ENCODE data around the gene ETNK2. TPM values are rescaled to one million over a fixed set of nuclear protein-coding genes. Genes with fewer than 3 reads are reported as not detected.

Gene ETNK2, protein sequence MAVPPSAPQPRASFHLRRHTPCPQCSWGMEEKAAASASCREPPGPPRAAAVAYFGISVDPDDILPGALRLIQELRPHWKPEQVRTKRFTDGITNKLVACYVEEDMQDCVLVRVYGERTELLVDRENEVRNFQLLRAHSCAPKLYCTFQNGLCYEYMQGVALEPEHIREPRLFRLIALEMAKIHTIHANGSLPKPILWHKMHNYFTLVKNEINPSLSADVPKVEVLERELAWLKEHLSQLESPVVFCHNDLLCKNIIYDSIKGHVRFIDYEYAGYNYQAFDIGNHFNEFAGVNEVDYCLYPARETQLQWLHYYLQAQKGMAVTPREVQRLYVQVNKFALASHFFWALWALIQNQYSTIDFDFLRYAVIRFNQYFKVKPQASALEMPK
- total RNA-seq (10 to 100 TPM in 1 of 4 donors, 1 to 10 TPM in 3; 3.8 to 10.5 (median 8.3) TPM), polyA plus RNA-seq (1 to 10 TPM in 2 of 3 donors, under 1 TPM in 1; 0.46 to 6.6 (median 3.0) TPM)

DNA sequence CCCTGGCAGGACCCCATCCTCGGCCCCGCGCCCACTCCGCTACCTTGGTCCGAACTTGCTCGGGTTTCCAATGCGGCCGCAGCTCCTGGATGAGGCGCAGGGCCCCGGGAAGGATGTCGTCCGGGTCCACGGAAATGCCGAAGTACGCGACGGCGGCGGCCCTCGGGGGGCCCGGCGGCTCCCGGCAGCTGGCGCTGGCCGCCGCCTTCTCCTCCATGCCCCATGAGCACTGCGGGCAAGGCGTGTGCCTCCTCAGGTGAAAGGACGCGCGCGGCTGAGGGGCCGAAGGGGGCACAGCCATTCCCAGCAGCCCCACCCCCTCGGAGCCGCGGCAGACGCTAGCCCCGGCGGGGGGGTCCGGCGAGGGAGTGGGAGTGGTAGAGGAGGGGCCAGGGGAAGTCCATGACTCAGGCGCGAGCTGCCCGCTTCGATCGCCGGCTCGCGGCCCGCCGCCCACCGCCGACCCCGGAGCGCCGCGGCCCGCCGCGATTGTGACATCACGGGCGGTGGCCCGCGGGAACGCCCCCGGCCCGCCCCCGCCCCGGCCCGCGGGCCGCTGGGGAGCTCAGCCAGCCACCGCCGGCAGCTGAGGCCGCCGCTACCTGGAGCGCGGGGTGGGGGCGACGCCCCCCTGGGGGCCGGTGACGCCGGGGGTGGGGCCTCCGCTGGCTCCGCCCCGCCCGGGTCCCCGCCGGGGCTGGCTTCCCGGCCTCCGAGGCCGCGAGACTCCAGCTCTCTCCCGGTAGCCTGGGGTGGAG is at the start of gene ETNK2:
ETNK2 (minus strand) TSS at position 493 of the 758 bp plus-strand sequence; CDS start at position 301, 192 bp downstream.
- peak; percentile 84 for DNase-seq
- Histone ChIP-seq H3K27ac (peak within 1 kb of the TSS; percentile 66 to 77 (median 72)), H3K4me3 (peak within 1 kb of the TSS; percentile 58 to 86 (median 72)), H3K27me3 (peaks cover 0 to 4% (median 0%) of the 10 kb centered on the region in 3 donors), H3K4me1 (peaks cover 0 to 24% (median 20%) of the 10 kb centered on the region in 4 donors), H3K9me3 (no peaks in the 10 kb centered on the region), H3K36me3 (no peaks in the 10 kb centered on the region)
- intact Hi-C loops (cut with DNase I) = no loop called here
- TF ChIP-seq POLR2AphosphoS5 (IDR thresholded peaks at IDR 0.05) = peak in 1 of 4 donors; percentile 6
- TF ChIP-seq POLR2A (IDR thresholded peaks at IDR 0.05) = no peak
- WGBS, 2 donors = 1% methylated on average over 94 of the region's 94 CpGs

DNA sequence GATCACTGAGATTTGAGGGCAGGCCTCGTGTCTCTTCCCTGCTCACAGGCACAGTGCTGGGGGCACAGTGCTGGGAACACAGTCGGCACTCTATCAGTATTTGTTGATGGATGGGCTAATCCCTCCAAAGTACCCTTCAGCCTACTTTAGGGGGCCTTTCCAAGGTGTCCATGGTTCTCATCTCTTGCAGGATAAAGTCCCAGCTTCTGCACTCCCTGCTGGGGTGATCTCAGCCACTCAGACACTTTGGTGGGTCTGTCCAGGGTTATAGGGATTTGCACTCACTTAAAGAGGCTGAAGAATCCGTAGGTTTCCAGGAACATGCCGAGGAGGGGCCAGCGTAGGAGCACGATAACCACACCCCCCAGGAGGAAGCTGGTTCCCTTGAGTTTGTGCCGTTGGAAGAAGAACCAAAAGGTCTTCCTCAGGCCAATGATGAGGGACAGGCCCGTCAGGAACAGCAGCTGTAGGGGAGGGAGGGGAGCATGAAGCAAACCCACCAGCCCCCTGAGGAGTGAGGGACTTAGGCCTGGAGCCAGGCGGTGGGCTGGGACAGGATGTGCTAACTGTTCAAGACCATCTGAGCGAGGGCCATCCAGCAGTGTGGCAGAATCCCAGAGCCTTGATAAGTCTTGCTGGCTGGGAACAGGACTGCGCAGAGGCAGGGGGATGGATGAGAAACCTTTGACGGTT is 49.6 kb upstream of the ETNK2 start:
- TF ChIP-seq, protein P1, sequence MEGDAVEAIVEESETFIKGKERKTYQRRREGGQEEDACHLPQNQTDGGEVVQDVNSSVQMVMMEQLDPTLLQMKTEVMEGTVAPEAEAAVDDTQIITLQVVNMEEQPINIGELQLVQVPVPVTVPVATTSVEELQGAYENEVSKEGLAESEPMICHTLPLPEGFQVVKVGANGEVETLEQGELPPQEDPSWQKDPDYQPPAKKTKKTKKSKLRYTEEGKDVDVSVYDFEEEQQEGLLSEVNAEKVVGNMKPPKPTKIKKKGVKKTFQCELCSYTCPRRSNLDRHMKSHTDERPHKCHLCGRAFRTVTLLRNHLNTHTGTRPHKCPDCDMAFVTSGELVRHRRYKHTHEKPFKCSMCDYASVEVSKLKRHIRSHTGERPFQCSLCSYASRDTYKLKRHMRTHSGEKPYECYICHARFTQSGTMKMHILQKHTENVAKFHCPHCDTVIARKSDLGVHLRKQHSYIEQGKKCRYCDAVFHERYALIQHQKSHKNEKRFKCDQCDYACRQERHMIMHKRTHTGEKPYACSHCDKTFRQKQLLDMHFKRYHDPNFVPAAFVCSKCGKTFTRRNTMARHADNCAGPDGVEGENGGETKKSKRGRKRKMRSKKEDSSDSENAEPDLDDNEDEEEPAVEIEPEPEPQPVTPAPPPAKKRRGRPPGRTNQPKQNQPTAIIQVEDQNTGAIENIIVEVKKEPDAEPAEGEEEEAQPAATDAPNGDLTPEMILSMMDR (IDR thresholded peaks at IDR 0.05) = no peak
- TF ChIP-seq POLR2AphosphoS5 (IDR thresholded peaks at IDR 0.05) (no peak), POLR2A (IDR thresholded peaks at IDR 0.05) (no peak), EP300 (IDR thresholded peaks at IDR 0.05) (no peak)
- Histone ChIP-seq H3K4me1 (no peaks in the 10 kb centered on the region), H3K27ac (no peak overlapping the region), H3K27me3 (peaks cover 0 to 60% (median 0%) of the 10 kb centered on the region in 3 donors), H3K36me3 (no peaks in the 10 kb centered on the region), H3K9me3 (no peaks in the 10 kb centered on the region), H3K4me3 (no peak overlapping the region)
- WGBS, 2 donors = 89 to 90% methylated on average over 12 of the region's 12 CpGs
- no peak for DNase-seq
- intact Hi-C loops (cut with DNase I) = no loop called here

GRCh38 chr1:204199579-204199978 is 47.7 kb upstream of the ETNK2 start:
- no peak overlapping the region for H3K4me3 ChIP-seq
- no peaks in the 10 kb centered on the region for H3K9me3 ChIP-seq
- H3K27me3 ChIP-seq = peaks cover 0 to 61% (median 0%) of the 10 kb centered on the region in 3 donors
- no peak for DNase-seq
- no peak overlapping the region for H3K27ac ChIP-seq
- 86 to 87% methylated on average over 9 of the region's 9 CpGs for WGBS, 2 donors
- intact Hi-C loops (cut with DNase I) = no loop called here
- no peak for TF ChIP-seq POLR2A (IDR thresholded peaks at IDR 0.05)
- no peaks in the 10 kb centered on the region for H3K36me3 ChIP-seq
- no peaks in the 10 kb centered on the region for H3K4me1 ChIP-seq

GRCh38 chr1:204198348-204199340 is 46.8 kb upstream of the ETNK2 start:
- H3K4me3 ChIP-seq = no peak overlapping the region
- 53 to 70% methylated on average over 18 of the region's 18 CpGs for WGBS, 2 donors
- TF ChIP-seq, protein P1 (IDR thresholded peaks at IDR 0.05) = no peak
- TF ChIP-seq POLR2AphosphoS5 (IDR thresholded peaks at IDR 0.05) (no peak), POLR2A (IDR thresholded peaks at IDR 0.05) (no peak), EP300 (IDR thresholded peaks at IDR 0.05) (no peak)
- H3K27ac ChIP-seq = no peak overlapping the region
- H3K4me1 ChIP-seq = no peaks in the 10 kb centered on the region
- DNase-seq = no peak
- no peaks in the 10 kb centered on the region for H3K36me3 ChIP-seq
- peaks cover 0 to 53% (median 0%) of the 10 kb centered on the region in 3 donors for H3K27me3 ChIP-seq
- H3K9me3 ChIP-seq = no peaks in the 10 kb centered on the region
- intact Hi-C loops (cut with DNase I) = no loop called here

DNA sequence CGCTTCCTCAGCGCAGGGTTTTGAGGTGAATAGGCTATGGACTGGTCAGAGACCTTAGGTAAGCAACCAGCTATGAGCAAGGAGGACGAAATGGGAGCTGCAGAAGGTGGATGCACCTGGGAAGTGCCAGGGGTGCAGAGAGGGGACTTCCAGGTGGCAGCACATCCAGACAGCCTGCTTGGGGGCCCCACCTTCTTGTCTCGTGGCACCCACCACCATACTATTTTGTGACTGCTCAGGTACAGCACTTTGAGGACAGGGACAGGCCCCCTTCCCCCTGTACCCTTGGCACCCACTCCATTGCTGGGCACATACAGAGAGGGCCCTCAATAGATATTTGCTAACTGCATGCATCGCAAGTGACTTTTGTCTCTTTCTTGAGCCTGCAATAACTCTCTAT is 45.2 kb upstream of the ETNK2 start:
- no peak overlapping the region for H3K27ac ChIP-seq
- intact Hi-C loops (cut with DNase I) = no loop called here
- no peak for DNase-seq
- H3K27me3 ChIP-seq = peaks cover 0 to 53% (median 0%) of the 10 kb centered on the region in 3 donors
- H3K4me1 ChIP-seq = no peaks in the 10 kb centered on the region
- no peak overlapping the region for H3K4me3 ChIP-seq
- no peaks in the 10 kb centered on the region for H3K9me3 ChIP-seq
- no peaks in the 10 kb centered on the region for H3K36me3 ChIP-seq
- TF ChIP-seq, protein P1 (IDR thresholded peaks at IDR 0.05) = no peak
- TF ChIP-seq EP300 (IDR thresholded peaks at IDR 0.05) = no peak
- TF ChIP-seq POLR2A (IDR thresholded peaks at IDR 0.05) = no peak
- TF ChIP-seq POLR2AphosphoS5 (IDR thresholded peaks at IDR 0.05) = no peak
- WGBS, 2 donors = 80 to 82% methylated on average over 5 of the region's 5 CpGs

All from sigmoid colon (tissue), 7 donors.